COR-L47 (cell line): ENCODE measurements around the gene DENND5B.
"Not testable (repeated sequence)": the region's sequence is repeated elsewhere in the genome, so short reads cannot be mapped to it uniquely, and the experiment has no call there.

ENCODE experiments used
- DNase-seq: peaks from one replicate; lab custom pipeline; 2025; lab: John Stamatoyannopoulos, UW

The DENND5B gene

DNA sequence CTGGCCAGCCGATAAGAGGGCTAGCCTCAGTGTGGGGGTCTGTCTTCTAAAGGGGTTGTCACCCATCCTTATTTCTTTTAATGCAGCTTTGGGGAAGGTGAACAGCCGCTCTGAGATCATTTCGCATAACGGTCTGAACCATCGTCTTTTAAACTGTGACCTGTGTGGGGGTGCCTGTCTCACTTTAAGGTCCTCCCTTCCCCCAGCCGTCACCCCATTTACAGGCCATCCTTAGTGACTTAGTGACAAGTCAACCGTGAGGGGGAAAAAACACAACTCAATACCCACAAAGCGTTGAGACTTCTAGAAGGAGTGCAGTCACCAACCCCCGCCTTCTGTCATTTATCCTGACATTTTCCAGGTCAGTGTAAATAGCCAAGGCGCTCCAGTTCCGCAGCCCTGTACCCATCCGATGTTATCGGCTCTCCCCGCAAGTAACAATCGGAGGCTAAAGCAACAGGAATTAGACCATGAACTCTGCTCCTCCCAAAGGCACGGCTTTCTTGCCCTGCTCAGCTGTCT is 505 bp upstream of the DENND5B start:
- DNase-seq: no peak

DNA sequence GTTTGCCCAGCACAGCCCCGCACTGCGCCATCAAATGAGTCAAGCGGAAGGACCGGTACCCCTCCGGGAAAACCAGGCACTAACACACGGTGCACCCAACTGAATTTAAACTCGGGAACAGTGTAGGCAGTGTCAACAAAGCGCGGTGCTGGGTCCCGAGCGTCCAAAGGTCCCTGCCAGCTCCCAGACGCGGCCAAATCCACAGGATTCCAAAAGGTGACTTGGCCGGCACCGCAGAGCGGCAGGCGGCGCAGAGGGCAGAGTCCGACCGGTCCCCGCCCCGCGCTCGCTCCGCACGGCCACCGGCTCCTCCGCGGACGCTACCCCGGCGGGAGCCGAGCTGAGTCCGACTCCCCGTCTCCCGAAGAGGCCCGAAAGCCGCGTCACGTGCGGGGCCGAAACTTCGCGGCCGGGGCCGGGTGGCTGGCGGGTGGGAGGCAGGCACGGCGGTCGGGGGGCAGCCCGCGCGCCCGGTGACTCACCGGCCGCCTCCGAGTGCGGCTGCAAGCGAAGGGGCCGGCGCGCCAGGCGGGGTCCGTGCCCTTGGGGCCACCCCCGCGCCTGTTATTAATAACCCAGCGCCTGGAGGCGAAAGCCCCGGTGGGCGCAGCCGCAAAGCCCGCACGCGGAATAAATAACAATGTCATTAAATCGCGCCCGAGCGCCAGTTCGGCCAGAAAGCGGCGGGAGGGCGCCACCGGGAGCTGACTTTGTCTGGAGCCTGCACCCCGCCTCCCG is 863 bp downstream of the DENND5B start:
- peak; percentile 3 for DNase-seq

DNA sequence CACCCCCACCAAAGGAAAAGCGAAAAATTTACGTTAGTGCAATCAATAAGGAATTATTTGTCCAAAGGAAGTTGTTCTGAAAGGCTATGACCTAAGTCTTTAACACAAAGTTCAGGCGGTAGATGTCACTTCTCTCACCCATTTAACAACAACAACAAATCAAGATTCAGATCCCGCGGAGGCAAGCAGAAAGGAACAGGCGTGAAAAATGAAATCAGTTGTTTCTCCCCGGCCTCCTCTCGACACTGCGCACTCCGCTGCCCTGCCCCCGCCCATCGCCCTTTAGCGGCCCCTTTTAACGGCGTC is 1.4 kb downstream of the DENND5B start:
- DNase-seq: no peak

DNA sequence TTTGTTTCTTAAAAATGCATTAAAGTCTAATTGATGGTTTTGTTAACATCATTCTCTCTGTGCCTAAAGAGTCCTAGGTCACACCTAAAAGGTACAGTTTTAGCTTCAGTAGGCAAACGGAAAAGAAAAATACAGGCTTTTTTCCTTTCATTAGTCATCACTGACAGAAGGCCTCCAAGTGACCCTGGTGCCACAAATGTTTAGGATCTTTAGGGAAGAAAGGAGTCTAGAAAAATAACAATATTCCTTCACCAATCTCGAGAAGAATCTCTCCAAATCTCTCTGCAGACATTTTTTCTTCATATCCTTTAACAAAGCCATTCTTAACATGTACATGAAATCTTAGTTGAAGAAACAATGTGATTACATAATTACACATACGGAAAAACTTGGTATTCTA is 2.0 kb downstream of the DENND5B start:
- DNase-seq: no peak

DNA sequence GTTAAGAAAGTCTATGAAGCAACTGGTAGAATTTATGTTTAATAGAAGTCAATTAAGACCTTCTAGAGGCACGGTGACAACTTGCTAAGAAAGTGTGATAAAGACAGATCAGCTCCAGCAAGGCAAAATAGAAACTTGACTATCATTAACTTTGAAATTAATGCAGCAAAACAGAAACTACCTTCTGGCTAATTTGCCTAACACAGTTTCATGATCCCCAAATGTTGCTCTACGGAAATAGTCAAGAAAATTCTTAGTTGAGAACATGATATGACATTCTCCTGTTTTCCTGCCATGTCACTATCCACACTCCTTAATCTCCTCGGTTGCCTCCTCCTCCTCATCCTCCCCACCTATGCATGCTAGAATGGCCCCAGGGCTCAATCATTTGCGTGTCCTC is 4.2 kb downstream of the DENND5B start:
- no peak for DNase-seq

DNA sequence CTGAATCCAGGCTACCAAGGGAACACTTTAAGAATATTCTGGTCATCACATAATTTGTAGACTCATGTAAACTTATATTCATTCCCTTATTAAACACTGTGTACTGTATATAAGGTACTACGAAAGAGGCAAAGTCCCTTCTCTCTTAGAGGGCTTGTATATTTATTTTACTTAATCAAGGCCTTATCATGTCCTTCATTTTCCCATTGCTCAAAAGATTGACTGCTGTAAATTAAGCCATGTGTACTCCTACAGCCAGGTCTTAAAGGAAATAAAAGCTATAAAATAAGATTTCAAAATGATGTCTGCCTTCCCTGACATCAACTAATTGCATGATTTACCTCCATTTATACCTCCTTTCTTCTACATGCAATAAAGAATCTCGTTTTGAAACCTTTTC is 5.0 kb downstream of the DENND5B start:
- no peak for DNase-seq

DNA sequence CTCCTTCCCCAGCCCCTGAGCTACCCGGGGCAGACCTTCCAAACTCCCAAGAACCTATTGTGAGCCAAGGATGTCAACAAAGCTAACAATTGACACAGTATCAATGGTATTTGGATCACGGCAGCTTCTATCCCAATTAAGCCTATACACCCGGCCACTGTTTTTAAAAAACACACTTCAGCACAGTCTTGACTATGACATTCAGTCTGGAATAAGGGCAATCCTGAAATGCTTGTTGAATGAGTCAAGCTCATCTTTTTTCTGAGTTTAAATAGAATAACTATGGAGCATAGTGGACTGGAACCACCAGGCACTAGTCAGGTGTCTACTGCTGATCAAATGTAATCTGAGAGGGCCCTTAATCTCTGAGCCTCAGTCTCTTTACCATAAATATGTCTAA is 5.7 kb downstream of the DENND5B start:
- DNase-seq: no peak

DNA sequence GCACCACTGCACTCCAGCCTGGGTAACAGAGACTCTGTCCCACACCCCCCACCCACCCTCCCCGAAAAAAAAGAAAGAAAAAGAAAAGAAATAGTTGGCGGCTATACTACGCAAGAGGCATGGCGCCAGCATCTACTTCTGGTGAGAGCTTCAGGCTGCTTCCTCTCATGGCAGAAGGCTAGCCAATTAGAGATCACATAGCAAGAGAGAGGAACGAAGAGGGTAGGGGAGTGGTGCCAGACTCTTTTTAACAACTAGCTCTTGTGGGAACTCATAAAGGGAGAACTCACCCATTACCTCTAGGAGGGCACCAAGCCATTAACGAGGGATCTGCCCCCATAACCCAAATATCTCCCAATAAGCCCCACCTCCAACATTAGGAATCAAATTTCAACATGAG is 6.2 kb downstream of the DENND5B start:
- no peak for DNase-seq

DNA sequence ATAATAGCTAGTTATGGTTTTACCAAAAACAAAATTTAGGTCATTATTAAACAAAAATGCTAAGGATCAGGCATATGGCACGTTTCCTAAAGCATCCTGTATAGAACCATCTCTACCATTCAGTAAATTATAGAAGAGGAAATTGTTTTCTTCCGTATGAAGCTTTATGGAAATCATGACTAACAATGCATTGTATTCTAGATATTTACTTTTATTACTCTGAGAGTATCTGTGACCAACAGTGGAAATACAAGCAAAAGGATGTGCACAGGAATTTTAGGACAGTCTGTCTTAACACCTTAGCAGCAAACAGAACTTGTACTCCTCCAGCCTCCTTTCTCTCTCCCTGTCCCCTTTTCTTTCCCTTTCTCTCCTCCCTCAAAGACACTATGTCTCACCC is 7.1 kb downstream of the DENND5B start:
- no peak for DNase-seq

DNA sequence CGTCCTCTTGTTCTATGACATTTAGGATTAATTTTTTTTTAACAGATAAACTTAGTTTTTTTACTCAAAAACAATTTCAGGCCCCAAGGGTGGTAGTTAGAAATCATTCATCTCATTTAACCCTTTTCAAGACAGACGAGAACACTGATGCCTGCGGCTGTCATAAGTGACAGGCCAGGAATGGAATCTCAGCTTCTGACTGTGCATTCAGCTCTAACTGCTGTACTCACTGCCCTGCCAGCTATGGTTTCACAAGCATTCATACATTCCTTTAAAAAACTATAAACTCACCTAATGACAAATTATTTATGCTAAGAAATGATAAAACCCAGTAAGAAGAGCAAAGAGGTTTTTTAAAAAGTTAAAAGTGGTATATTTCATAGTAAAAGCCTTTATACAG is 8.8 kb downstream of the DENND5B start:
- DNase-seq: no peak

DNA sequence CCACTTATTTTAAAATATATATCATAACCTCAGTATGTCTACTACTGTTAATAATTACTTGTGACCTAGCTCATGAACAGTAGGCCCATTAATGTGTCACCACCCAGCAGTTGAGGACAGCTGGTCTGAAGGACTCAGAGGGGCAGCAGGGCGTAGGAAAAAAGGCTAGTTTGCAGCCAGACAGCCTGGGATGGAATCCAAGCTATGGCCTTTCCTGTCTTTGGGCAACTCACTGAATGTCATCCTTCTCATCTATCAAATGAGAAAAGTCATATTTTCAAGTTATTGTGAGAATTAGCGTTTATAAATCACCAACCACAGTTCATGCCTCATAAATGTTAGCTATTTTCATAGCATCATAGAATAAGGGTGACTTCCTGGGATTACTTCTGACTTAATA is 12.3 kb downstream of the DENND5B start:
- DNase-seq: no peak

DNA sequence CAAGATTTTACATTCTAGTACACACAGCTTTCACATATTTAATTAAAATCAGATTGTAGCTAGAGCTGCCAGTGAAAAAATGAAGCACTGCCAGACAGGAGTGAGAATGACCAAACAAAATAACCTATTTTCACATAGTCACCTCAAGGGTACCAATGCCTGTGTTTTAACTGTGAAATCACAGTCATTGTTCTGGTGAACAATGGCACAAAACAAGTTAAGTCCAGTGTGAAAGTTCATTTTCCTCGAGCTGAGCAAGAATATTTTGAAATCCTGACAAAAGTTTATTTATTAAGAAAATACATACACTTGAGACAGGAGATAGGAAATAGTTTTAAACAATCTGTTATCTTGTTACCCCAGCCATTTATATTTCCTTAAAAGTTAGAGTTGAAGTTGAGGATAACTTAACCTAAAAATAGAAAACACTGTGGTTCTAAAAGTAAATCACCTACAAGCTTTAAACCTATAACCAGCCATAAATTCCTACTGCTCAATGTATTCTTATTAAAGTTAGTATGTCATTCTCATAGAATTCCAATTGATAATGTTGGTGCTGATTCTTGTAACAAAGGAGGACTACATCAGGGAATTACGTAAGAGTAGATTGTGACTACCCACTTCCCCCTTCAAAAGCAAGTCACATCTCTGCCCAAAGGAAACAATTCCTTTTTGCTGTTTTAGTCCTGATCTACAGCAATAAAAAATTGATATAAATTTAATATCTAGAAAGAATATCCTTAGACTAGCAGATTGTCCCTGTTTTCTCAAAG is 15.9 kb downstream of the DENND5B start:
- DNase-seq: no peak

DNA sequence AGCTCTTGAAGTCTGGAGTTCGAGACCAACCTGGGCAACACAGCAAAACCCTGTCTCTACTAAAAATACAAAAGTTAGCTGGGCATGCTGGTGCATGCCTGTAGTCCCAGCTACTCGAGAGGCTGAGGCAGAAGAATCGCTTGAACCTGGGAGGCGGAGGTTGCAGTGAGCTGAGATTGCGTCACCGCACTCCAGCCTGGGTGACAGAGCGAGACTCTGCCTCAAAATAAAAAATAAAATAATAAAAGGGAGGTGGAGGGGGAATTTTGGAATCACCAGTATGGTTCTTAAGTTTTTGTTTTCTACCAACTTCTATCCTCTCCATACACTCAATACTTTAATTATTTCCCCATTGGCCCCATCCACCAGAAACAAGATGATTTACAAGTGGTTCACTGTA is 16.6 kb downstream of the DENND5B start:
- not testable (repeated sequence) for DNase-seq

DNA sequence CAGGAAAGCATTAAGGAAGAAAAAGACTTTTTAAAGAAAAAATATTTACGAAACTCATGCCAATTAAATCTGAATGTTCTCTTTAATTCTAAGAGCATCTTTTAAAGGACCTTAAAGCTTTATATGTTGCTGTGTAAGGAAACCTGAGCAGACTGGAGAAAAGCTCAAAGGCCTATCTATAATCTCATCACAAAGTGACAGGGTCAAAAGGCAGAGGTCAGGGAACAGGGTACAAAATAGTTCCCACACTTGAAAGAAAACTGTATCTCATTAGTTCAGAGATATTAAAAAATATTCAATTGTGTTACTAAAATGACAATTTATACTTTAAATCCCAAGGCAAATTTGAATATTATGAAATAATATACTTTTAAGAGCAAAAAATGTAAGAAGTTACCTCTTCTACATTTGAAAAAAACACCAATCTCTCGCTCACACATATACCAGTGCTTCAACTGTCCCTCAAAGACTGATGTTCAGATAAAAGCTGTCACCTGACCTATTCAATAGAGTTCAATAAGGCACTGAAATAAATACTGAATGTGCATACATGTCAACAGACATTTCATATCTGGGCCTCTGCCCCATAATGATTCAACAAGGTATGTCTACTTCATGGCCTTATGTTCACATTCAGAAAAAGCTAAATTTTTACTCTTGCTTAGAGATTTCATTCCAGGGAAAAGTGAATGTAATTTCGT is 17.9 kb downstream of the DENND5B start:
- no peak for DNase-seq

DNA sequence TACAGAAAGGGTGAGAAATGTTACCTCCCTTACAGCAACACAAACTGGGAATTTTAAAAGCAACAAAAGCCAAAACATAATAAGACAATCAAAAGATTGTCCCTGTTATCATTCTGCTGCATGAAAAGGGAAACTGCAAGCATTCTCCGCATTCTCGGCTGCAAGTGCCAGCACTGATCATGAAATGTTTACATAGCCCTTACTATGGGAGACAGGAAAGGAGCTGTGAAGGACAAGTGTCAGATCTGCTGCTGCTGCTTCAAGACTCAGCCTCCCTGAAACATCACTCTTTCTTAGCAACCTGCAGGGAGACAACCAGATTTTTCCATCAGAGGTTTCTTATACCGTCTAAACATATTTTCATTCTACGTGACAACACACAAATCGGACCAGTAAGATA is 20.1 kb downstream of the DENND5B start:
- DNase-seq: no peak

DNA sequence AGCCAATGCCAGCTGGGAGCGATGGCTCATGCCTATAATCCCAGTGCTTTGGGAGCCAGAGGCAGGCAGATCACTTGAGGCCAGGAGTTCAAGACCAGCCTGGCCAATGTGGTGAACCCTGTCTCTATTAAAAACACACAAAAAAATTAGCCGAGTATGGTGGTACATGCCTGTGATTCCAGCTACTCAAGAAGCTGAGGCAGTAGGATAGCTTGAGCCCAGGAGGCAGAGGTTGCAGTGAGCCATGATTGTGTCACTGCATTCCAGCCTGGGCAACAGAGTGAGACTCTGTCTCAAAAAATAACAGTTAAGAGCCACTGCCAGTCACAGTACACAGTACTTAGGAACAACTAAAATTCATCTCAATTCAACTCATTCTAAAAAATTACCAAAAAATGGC is 21.4 kb downstream of the DENND5B start:
- not testable (repeated sequence) for DNase-seq

DNA sequence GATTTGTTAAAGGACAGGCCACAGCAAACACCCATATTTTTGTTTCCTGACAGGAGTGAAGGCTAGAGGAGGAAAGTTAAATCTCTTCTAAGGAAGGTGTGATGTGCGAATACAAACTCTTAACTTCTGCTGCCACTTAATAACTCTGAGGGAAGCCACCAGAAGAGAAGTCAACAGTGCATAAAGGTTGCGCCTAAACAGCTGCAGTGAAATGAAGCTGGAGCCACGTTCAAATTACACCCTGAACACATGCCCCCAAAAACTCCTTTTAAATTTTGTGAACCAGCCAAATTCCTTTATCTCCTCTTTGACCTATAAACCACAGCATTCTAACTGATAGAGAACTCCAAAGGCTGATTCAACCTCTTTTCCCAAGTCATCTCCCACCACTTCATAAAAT is 22.4 kb downstream of the DENND5B start:
- no peak for DNase-seq

DNA sequence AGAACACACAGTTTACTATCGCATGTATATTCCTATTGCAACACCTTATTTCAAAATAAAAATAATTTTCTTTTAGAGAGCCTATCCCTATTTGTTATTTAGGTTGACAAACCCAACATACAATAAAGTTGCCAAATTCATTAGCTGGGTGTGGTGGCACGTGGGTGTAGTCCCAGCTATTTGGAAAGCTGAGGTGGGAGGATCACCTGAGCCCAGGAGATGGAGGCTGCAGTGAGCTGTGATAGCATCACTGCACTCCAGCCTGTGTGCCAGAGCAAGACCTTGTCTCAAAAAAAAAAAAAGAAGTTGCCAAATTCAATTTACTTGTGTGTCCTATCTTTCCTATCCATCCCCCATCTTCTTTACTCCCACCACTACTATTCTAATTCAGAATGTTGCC is 23.9 kb downstream of the DENND5B start:
- DNase-seq: no peak

DNA sequence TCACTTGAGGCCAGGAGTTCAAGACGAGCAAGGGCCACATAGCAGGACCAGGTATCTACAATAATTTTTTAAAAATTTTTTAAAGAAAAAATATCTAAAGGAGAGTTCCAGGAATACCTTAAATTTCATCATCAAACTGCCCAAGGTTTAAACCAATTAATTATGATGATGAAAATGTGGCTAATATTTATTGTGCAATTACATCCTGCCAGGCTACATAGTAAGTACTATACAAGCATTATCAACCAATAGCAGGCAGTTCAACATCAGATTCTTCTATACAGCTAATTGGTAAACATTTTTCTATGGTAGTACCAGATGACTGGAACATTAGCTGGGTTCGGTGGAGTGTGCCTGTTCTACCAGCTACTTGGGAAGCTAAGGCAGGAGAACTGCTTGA is 24.4 kb downstream of the DENND5B start:
- DNase-seq: no peak

DNA sequence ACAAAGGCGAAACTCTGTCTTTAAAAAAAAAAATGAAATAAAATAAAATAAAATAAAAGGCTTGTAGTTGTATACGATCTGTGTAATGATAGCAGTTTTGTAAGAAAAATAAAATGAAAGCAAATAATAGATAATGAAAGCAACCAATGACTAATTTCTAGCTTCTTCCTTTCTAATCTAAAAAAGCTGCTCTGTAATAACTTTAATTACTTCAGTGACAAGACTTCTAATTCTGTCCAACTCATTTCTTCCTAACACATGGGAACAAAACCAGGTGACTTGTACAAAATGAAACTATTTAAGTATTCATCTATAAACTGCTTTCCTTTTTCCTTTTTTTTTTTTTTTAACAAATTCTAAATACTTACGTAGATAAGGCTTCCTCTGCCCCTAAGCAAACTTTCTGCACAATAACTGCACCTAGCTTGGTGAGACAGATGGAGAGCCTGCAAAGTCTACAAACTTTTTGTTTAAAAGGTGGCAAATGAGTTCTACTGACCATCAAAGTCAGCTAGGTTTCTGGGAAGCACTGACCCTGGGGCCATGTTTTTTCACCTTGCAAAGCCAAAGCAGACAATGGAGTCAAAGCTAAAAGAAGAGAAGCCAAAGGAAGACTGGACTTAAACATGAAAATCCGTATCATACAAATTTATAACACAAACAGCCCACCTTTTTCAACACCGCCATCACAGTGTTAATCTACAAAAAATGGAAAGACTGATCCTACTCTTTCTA is 28.2 kb downstream of the DENND5B start:
- DNase-seq: no peak

DNA sequence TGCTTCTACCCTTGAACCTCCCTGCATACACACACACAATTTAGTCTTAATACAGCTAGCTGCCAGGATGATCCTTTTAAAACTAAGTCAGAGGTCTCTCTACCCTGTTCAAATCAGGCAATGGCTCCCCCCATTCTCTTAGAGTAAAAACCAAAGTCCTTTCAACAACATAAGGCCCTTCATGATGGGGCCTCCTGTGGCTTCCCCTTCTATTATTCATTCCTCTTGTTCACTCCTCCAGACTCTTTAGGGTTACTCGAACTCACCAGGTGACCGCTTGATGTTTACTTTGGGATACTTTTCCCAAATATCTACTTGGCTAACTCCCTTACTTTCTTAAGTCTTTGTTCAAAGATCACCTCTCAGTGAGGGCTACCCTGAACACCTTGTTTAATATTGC is 30.4 kb downstream of the DENND5B start:
- DNase-seq: no peak

DNA sequence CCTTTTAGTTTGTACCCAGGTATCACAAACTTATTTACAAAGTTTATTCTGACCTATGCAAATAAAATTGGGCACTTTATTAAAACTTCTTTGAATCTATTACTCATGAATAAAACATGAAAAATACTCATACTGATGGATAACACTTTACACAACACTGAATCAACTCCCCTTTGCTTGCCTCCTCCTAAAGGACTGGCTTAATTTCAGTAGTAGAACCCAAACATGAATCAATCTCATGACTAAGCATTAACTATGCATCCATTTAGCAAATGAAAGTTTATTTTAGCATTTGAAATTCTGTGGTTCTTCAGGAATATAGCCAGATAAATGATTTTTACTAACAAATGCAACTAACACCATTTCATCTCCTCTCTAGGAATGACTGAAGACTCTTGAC is 32.4 kb downstream of the DENND5B start:
- DNase-seq: no peak
